ENCODE results near the gene MCM10. TPM values are rescaled to one million over a fixed set of nuclear protein-coding genes. Genes with fewer than 3 reads are reported as not detected.

MCM10 gene
- total and polyA plus RNA-seq, 2 experiments from 2014 or later: 3.1 to 3.6 TPM

- no peak for TF ChIP-seq EZH2phosphoT487 (IDR thresholded peaks at IDR 0.05; ENCODE audit: low read depth, severe bottlenecking, unreplicated experiment)
- TF ChIP-seq, protein P1, sequence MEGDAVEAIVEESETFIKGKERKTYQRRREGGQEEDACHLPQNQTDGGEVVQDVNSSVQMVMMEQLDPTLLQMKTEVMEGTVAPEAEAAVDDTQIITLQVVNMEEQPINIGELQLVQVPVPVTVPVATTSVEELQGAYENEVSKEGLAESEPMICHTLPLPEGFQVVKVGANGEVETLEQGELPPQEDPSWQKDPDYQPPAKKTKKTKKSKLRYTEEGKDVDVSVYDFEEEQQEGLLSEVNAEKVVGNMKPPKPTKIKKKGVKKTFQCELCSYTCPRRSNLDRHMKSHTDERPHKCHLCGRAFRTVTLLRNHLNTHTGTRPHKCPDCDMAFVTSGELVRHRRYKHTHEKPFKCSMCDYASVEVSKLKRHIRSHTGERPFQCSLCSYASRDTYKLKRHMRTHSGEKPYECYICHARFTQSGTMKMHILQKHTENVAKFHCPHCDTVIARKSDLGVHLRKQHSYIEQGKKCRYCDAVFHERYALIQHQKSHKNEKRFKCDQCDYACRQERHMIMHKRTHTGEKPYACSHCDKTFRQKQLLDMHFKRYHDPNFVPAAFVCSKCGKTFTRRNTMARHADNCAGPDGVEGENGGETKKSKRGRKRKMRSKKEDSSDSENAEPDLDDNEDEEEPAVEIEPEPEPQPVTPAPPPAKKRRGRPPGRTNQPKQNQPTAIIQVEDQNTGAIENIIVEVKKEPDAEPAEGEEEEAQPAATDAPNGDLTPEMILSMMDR (IDR thresholded peaks at IDR 0.05; ENCODE audit: poor library complexity): no peak
- TF ChIP-seq EZH2 (IDR thresholded peaks at IDR 0.05; ENCODE audit: borderline replicate concordance): no peak
- no peaks in the 10 kb centered on the region for H3K79me2 ChIP-seq
- WGBS (ENCODE audit: low lambda C conversion rate, missing lambda C conversion rate): 93% methylated on average over 7 of the region's 7 CpGs
Observed at GRCh38 chr10:13167568-13167967, 6.2 kb downstream of the MCM10 start.

DNA sequence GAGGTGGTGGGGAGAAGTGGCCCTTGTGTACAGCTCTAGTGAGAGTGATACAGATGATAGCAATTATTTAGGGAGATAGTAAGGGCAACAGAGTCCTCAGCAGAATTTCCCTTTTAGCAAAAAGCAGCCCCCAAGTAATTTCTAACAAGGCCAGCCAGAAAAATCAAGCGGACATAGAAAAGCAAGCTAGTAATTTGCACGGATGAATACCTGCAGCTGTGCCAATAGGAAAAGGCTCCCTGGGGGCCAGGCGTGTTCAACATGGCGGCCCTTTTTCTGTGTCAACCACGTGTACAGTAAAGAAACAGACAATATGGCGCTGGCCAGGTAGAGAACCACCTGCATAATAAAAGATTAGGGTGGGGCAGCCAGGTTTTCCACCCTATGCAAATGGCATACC lies 7.4 kb downstream of the MCM10 start:
- H3K36me3 ChIP-seq (replicated peaks; ENCODE audit: insufficient read depth, low read depth): no peaks in the 10 kb centered on the region
- no peaks in the 10 kb centered on the region for H3K9me3 ChIP-seq (ENCODE audit: low read depth)
- no peak overlapping the region for H2AFZ ChIP-seq
- no peaks in the 10 kb centered on the region for H3K9me2 ChIP-seq (replicated peaks; ENCODE audit: insufficient read depth)
- no peaks in the 10 kb centered on the region for H3K4me1 ChIP-seq (ENCODE audit: insufficient read depth)
- no peaks in the 10 kb centered on the region for H4K20me1 ChIP-seq (ENCODE audit: insufficient read depth, poor library complexity, severe bottlenecking)
- no peak overlapping the region for H3K27ac ChIP-seq
- no peaks in the 10 kb centered on the region for H3K79me2 ChIP-seq
- no peak overlapping the region for H3K4me2 ChIP-seq
- WGBS (ENCODE audit: low lambda C conversion rate, missing lambda C conversion rate): 97% methylated on average over 6 of the region's 6 CpGs
- H3K27me3 ChIP-seq: no peaks in the 10 kb centered on the region
- no peak overlapping the region for H3K4me3 ChIP-seq
- TF ChIP-seq EZH2 (IDR thresholded peaks at IDR 0.05; ENCODE audit: borderline replicate concordance) (no peak), EZH2phosphoT487 (IDR thresholded peaks at IDR 0.05; ENCODE audit: low read depth, severe bottlenecking, unreplicated experiment) (no peak)
- TF ChIP-seq, protein P1 (IDR thresholded peaks at IDR 0.05; ENCODE audit: poor library complexity): no peak
- DNase-seq (ENCODE audit: low spot score): no peak

More at GRCh38 chr10:13167568-13167967, 6.2 kb downstream of the MCM10 start:
- Histone ChIP-seq H3K9me3 (ENCODE audit: low read depth) (no peaks in the 10 kb centered on the region), H2AFZ (no peak overlapping the region), H3K36me3 (replicated peaks; ENCODE audit: insufficient read depth, low read depth) (no peaks in the 10 kb centered on the region), H3K27me3 (no peaks in the 10 kb centered on the region), H4K20me1 (ENCODE audit: insufficient read depth, poor library complexity, severe bottlenecking) (no peaks in the 10 kb centered on the region), H3K9me2 (replicated peaks; ENCODE audit: insufficient read depth) (no peaks in the 10 kb centered on the region), H3K4me3 (no peak overlapping the region), H3K4me2 (no peak overlapping the region), H3K27ac (no peak overlapping the region), H3K4me1 (ENCODE audit: insufficient read depth) (no peaks in the 10 kb centered on the region)
- no peak for DNase-seq (ENCODE audit: low spot score)

- no peaks in the 10 kb centered on the region for H4K20me1 ChIP-seq (ENCODE audit: insufficient read depth, poor library complexity, severe bottlenecking)
- WGBS (ENCODE audit: low lambda C conversion rate, missing lambda C conversion rate): 94% methylated on average over 2 of the region's 2 CpGs
- TF ChIP-seq, protein P1 (IDR thresholded peaks at IDR 0.05; ENCODE audit: poor library complexity): no peak
- TF ChIP-seq EZH2phosphoT487 (IDR thresholded peaks at IDR 0.05; ENCODE audit: low read depth, severe bottlenecking, unreplicated experiment): no peak
Observed at GRCh38 chr10:13173616-13174015, 12.3 kb downstream of the MCM10 start.

GRCh38 chr10:13180788-13181187 lies 19.4 kb downstream of the MCM10 start:
- TF ChIP-seq EZH2 (IDR thresholded peaks at IDR 0.05; ENCODE audit: borderline replicate concordance) (no peak), EZH2phosphoT487 (IDR thresholded peaks at IDR 0.05; ENCODE audit: low read depth, severe bottlenecking, unreplicated experiment) (no peak)
- TF ChIP-seq, protein P1 (IDR thresholded peaks at IDR 0.05; ENCODE audit: poor library complexity): no peak
- H2AFZ ChIP-seq: no peak overlapping the region
- no peaks in the 10 kb centered on the region for H3K36me3 ChIP-seq (replicated peaks; ENCODE audit: insufficient read depth, low read depth)
- no peaks in the 10 kb centered on the region for H4K20me1 ChIP-seq (ENCODE audit: insufficient read depth, poor library complexity, severe bottlenecking)
- no peak overlapping the region for H3K4me3 ChIP-seq
- DNase-seq (ENCODE audit: low spot score): no peak
- WGBS (ENCODE audit: low lambda C conversion rate, missing lambda C conversion rate): 98% methylated on average over 4 of the region's 4 CpGs
- H3K27me3 ChIP-seq: no peaks in the 10 kb centered on the region
- no peaks in the 10 kb centered on the region for H3K9me3 ChIP-seq (ENCODE audit: low read depth)
- H3K4me2 ChIP-seq: no peak overlapping the region
- H3K4me1 ChIP-seq (ENCODE audit: insufficient read depth): no peaks in the 10 kb centered on the region
- H3K27ac ChIP-seq: no peak overlapping the region
- H3K79me2 ChIP-seq: no peaks in the 10 kb centered on the region
- H3K9me2 ChIP-seq (replicated peaks; ENCODE audit: insufficient read depth): no peaks in the 10 kb centered on the region

More at GRCh38 chr10:13173616-13174015, 12.3 kb downstream of the MCM10 start:
- Histone ChIP-seq H3K27ac (no peak overlapping the region), H3K4me3 (no peak overlapping the region), H3K4me1 (ENCODE audit: insufficient read depth) (no peaks in the 10 kb centered on the region), H3K36me3 (replicated peaks; ENCODE audit: insufficient read depth, low read depth) (no peaks in the 10 kb centered on the region), H3K79me2 (no peaks in the 10 kb centered on the region), H3K27me3 (no peaks in the 10 kb centered on the region), H3K9me3 (ENCODE audit: low read depth) (no peaks in the 10 kb centered on the region), H3K4me2 (no peak overlapping the region), H2AFZ (no peak overlapping the region), H3K9me2 (replicated peaks; ENCODE audit: insufficient read depth) (no peaks in the 10 kb centered on the region)
- DNase-seq (ENCODE audit: low spot score): no peak
